HEK293T (cell line): ENCODE data around the gene MCM8.

ENCODE experiments used
- ARNT ChIP-seq: fragments of 450-650 bp; IDR thresholded peaks from 2 replicates; pipeline ENCODE4 v1.6.1; 2017; ENCODE audit warnings: mild to moderate bottlenecking
- BHLHE40 ChIP-seq: fragments of 450-650 bp; IDR thresholded peaks from 2 replicates; pipeline ENCODE4 v1.6.1; 2016; ENCODE audit warnings: mild to moderate bottlenecking, moderate library complexity, borderline replicate concordance
- CTBP1 ChIP-seq: fragments of 450-650 bp; IDR thresholded peaks from 2 replicates; pipeline ENCODE4 v1.6.1; 2016; ENCODE audit warnings: borderline replicate concordance
- ELF4 ChIP-seq: fragments of 450-650 bp; IDR thresholded peaks from 2 replicates; pipeline ENCODE4 v1.6.1; 2017; ENCODE audit warnings: antibody characterized with exemption
- FOXK2 ChIP-seq: fragments of 450-650 bp; IDR thresholded peaks from 2 replicates; pipeline ENCODE4 v1.6.1; 2016; ENCODE audit warnings: mild to moderate bottlenecking
- FOXM1 ChIP-seq: fragments of 450-650 bp; IDR thresholded peaks from 2 replicates; pipeline ENCODE4 v1.6.1; 2017; ENCODE audit warnings: mild to moderate bottlenecking, borderline replicate concordance
- HDGF ChIP-seq: fragments of 450-650 bp; IDR thresholded peaks from 2 replicates; pipeline ENCODE4 v1.6.1; 2017; ENCODE audit warnings: antibody characterized with exemption, borderline replicate concordance
- L3MBTL2 ChIP-seq: fragments of 450-650 bp; conservative IDR thresholded peaks from 2 replicates; pipeline ENCODE4 v1.6.1; 2016; ENCODE audit warnings: mild to moderate bottlenecking
- LEF1 ChIP-seq: fragments of 450-650 bp; IDR thresholded peaks from 2 replicates; pipeline ENCODE4 v1.6.1; 2017; ENCODE audit warnings: mild to moderate bottlenecking, borderline replicate concordance
- NFRKB ChIP-seq: fragments of 450-650 bp; IDR thresholded peaks from 2 replicates; pipeline ENCODE4 v1.6.1; 2016; ENCODE audit warnings: mild to moderate bottlenecking, moderate library complexity
- SP1 ChIP-seq: fragments of 450-650 bp; IDR thresholded peaks from 2 replicates; pipeline ENCODE4 v1.6.1; 2017
- SUZ12 ChIP-seq: fragments of 450-650 bp; IDR thresholded peaks from 2 replicates; pipeline ENCODE4 v1.6.1; 2016; ENCODE audit warnings: mild to moderate bottlenecking
- TARDBP ChIP-seq: fragments of 450-650 bp; IDR thresholded peaks from 2 replicates; pipeline ENCODE4 v1.6.1; 2016
- ZNF384 ChIP-seq: fragments of 450-650 bp; IDR thresholded peaks from 2 replicates; pipeline ENCODE4 v1.6.1; 2016

DNA sequence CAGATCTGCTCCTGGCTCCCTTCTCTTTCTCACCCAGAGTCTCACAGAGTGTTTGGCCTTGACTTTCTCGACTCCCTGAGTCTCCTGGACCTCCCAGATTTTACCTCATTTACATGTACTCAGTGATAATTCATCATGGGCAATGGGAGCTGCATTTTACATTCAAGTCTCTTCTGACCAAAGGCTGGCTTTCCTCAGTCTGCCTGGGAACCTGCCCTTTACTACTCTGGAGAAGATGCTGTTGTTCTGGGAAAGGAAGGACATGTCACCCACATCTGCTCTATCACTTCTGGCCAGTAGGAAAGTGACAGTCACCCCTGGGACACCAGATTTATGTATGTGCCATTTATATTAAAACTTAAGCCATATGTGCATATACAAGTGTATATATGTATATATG lies 96.0 kb downstream of the MCM8 start:
- TF ChIP-seq HDGF (no peak), SP1 (no peak), FOXM1 (no peak), SUZ12 (no peak), NFRKB (no peak), BHLHE40 (no peak), CTBP1 (no peak), ARNT (no peak), LEF1 (no peak), ZNF384 (no peak), FOXK2 (no peak), ELF4 (no peak), L3MBTL2 (no peak), TARDBP (no peak)
